Measurements from ENCODE around the gene ADRB1. TPM values are rescaled to one million over a fixed set of nuclear protein-coding genes. Genes with fewer than 3 reads are reported as not detected.

Gene ADRB1
- total RNA-seq, 5 donors from 2014 or later (not counting 1 experiment from before 2014, with no cell fraction given), result 0.09 to 0.90 (median 0.30) TPM

DNA sequence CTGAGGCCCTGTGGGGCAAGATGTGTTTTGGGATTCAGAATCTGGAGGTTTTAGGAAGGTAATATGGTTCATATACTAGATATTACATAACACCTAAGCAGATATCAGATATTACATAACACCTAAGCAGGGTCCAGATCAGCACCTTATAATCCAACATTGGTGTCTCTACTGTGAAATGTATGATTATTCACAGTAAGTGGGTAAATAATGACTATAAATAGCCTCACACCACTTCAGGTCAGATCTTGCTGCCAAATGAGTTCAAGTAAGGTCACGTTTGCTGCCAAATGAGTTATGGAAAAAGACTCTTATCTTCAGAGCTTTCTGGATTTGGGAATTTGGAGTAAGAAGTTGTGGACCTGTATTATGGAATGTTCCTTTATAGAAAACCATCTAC, 14.6 kb downstream of the ADRB1 start:
- Mint-ChIP-seq H3K27ac (no peak overlapping the region), H3K27me3 (peaks cover 11 to 14% of the 10 kb centered on the region in 2 donors), H3K36me3 (no peaks in the 10 kb centered on the region), H3K9me3 (no peaks in the 10 kb centered on the region), H3K4me3 (no peak overlapping the region), H3K4me1 (peaks cover 0 to 6% (median 1%) of the 10 kb centered on the region in 3 donors)
- Histone ChIP-seq H3K4me3 (ENCODE audit: control insufficient read depth in 1 of 2, extremely low read depth in 1 of 2, low read length in 1 of 2) (no peak overlapping the region), H3K4me1 (ENCODE audit: control insufficient read depth in 1 of 2, extremely low read depth in 1 of 2, insufficient read depth in 2 of 2, low read length in 2 of 2) (peaks cover 0 to 13% of the 10 kb centered on the region in 2 experiments), H3K9me3 (no peaks in the 10 kb centered on the region), H3K27me3 (replicated peaks in 1 of 2; ENCODE audit: control insufficient read depth in 2 of 2, extremely low read depth in 1 of 2, insufficient read depth in 2 of 2, low read length in 1 of 2) (peaks cover 0 to 13% of the 10 kb centered on the region in 2 experiments), H3K36me3 (ENCODE audit: control insufficient read depth in 2 of 2, extremely low read depth in 1 of 2, insufficient read depth in 1 of 2, low read length in 1 of 2) (no peaks in the 10 kb centered on the region), H3K27ac (ENCODE audit: low read length) (no peak overlapping the region)
- ATAC-seq (replicated peaks in 1 of 4) (no peak), DNase-seq (no peak)
- CTCF ChIA-PET, result interaction anchor here in 1 of 2 donors (0.6 kb wide), 1 partner anchor 262 kb away, joined by 3 read pairs; no protein-coding TSS in a partner anchor
- POLR2A ChIA-PET, result no interaction called here
- WGBS (ENCODE audit: insufficient coverage), result no CpG with 5 or more reads among the region's 1 CpG

DNA sequence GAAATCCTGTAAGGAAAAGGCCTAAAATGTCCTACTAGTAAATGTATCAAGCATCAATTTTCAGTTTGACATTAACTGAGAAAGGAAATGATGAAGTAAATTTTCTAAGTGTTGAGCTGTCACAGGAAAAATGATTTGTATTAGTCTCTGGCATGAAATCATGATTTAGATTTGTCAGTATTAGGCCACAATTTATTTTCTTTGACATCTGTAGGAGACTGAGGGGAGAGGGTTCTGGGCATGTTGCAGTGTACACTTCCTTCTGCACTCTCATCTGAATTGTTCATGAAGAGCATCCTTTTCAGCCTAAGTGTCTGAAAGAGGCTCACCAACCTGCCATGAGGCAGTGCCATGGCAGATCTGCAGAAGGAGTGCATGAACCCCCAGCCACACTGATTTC, 15.9 kb downstream of the ADRB1 start:
- peaks cover 0 to 5% of the 10 kb centered on the region in 2 experiments for H3K27me3 ChIP-seq (replicated peaks in 1 of 2; ENCODE audit: control insufficient read depth in 2 of 2, extremely low read depth in 1 of 2, insufficient read depth in 2 of 2, low read length in 1 of 2)
- ATAC-seq (replicated peaks in 1 of 4), result no peak
- H3K36me3 ChIP-seq (ENCODE audit: control insufficient read depth in 2 of 2, extremely low read depth in 1 of 2, insufficient read depth in 1 of 2, low read length in 1 of 2), result no peaks in the 10 kb centered on the region
- no peak overlapping the region for H3K4me3 Mint-ChIP-seq
- CTCF ChIA-PET, result no interaction called here
- H3K27ac ChIP-seq (ENCODE audit: low read length), result no peak overlapping the region
- H3K4me1 Mint-ChIP-seq, result peaks cover 0 to 6% (median 1%) of the 10 kb centered on the region in 3 donors
- POLR2A ChIA-PET, result interaction anchor here in 1 of 2 donors (0.6 kb wide), 2 partner anchors 9 to 13 kb away, joined by 3 to 7 read pairs; no protein-coding TSS in a partner anchor
- H3K4me1 ChIP-seq (ENCODE audit: control insufficient read depth in 1 of 2, extremely low read depth in 1 of 2, insufficient read depth in 2 of 2, low read length in 2 of 2), result peaks cover 0 to 13% of the 10 kb centered on the region in 2 experiments
- H3K9me3 ChIP-seq, result no peaks in the 10 kb centered on the region
- H3K9me3 Mint-ChIP-seq, result no peaks in the 10 kb centered on the region
- peaks cover 3 to 7% of the 10 kb centered on the region in 2 donors for H3K27me3 Mint-ChIP-seq
- H3K36me3 Mint-ChIP-seq, result no peaks in the 10 kb centered on the region
- no peak overlapping the region for H3K4me3 ChIP-seq (ENCODE audit: control insufficient read depth in 1 of 2, extremely low read depth in 1 of 2, low read length in 1 of 2)
- no peak for DNase-seq
- H3K27ac Mint-ChIP-seq, result no peak overlapping the region

DNA sequence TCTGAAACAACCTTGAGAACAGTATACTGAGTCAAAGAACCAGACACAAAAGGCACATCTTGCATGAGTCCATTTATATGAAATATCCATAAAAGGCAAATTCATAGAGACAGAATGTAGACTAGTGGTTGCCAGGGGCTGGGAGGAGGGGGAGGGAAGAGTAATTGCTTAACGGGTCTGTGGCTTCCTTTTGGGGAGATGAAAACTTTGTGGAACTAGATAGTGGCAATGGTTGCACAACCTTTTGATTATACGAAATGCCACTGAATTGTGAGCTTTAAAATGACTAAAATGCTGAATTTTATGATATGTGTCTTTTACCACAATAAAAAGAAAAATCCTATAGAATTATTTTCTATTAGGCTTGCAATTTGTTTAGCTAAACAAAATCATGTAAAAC, 16.8 kb downstream of the ADRB1 start:
- peaks cover 0 to 5% of the 10 kb centered on the region in 2 experiments for H3K27me3 ChIP-seq (replicated peaks in 1 of 2; ENCODE audit: control insufficient read depth in 2 of 2, extremely low read depth in 1 of 2, insufficient read depth in 2 of 2, low read length in 1 of 2)
- H3K27ac ChIP-seq (ENCODE audit: low read length), result no peak overlapping the region
- no peak for DNase-seq
- ChIA-PET POLR2A (interaction anchor here in 1 of 2 donors (0.6 kb wide), 1 partner anchor 772 kb away, joined by 5 read pairs; no protein-coding TSS in a partner anchor), CTCF (interaction anchor here in 1 of 2 donors (0.5 to 0.6 kb wide), 2 partner anchors 10 to 75 kb away, joined by 3 to 10 read pairs; no protein-coding TSS in a partner anchor)
- H3K4me1 ChIP-seq (ENCODE audit: control insufficient read depth in 1 of 2, extremely low read depth in 1 of 2, insufficient read depth in 2 of 2, low read length in 2 of 2), result peaks cover 0 to 13% of the 10 kb centered on the region in 2 experiments
- no peak for ATAC-seq (replicated peaks in 1 of 4)
- H3K9me3 ChIP-seq, result no peaks in the 10 kb centered on the region
- H3K4me3 ChIP-seq (ENCODE audit: control insufficient read depth in 1 of 2, extremely low read depth in 1 of 2, low read length in 1 of 2), result no peak overlapping the region
- H3K9me3 Mint-ChIP-seq, result no peaks in the 10 kb centered on the region
- H3K27ac Mint-ChIP-seq, result no peak overlapping the region
- H3K4me3 Mint-ChIP-seq, result no peak overlapping the region
- 20% methylated on average over 1 of the region's 2 CpGs for WGBS (ENCODE audit: insufficient coverage)
- peaks cover 3 to 6% of the 10 kb centered on the region in 2 donors for H3K27me3 Mint-ChIP-seq
- peaks cover 0 to 6% (median 1%) of the 10 kb centered on the region in 3 donors for H3K4me1 Mint-ChIP-seq
- no peaks in the 10 kb centered on the region for H3K36me3 ChIP-seq (ENCODE audit: control insufficient read depth in 2 of 2, extremely low read depth in 1 of 2, insufficient read depth in 1 of 2, low read length in 1 of 2)
- no peaks in the 10 kb centered on the region for H3K36me3 Mint-ChIP-seq

DNA sequence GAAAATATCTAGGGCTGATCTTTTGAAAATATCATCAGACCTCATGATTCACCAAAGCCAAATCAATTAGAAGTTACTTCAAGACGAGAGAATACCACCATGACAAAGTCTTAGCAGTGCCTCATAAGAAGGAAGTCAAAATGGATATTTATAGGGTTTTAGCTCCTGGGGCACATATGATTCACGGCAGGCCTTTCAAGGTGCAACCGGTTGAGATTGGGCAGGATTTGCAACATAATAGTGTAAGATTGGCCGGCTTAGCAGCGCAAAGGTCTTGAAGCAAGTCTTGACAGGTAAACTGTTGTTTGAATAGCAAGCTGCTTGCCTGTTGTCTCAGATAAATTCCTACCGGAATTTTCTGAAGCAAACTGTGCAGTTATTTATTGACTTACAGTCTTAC, 17.5 kb downstream of the ADRB1 start:
- no peaks in the 10 kb centered on the region for H3K9me3 Mint-ChIP-seq
- H3K36me3 Mint-ChIP-seq, result no peaks in the 10 kb centered on the region
- Histone ChIP-seq H3K27me3 (replicated peaks in 1 of 2; ENCODE audit: control insufficient read depth in 2 of 2, extremely low read depth in 1 of 2, insufficient read depth in 2 of 2, low read length in 1 of 2) (peaks cover 0 to 5% of the 10 kb centered on the region in 2 experiments), H3K4me3 (ENCODE audit: control insufficient read depth in 1 of 2, extremely low read depth in 1 of 2, low read length in 1 of 2) (no peak overlapping the region), H3K4me1 (ENCODE audit: control insufficient read depth in 1 of 2, extremely low read depth in 1 of 2, insufficient read depth in 2 of 2, low read length in 2 of 2) (peaks cover 0 to 13% of the 10 kb centered on the region in 2 experiments), H3K36me3 (ENCODE audit: control insufficient read depth in 2 of 2, extremely low read depth in 1 of 2, insufficient read depth in 1 of 2, low read length in 1 of 2) (no peaks in the 10 kb centered on the region), H3K9me3 (no peaks in the 10 kb centered on the region), H3K27ac (ENCODE audit: low read length) (no peak overlapping the region)
- peaks cover 0 to 6% (median 1%) of the 10 kb centered on the region in 3 donors for H3K4me1 Mint-ChIP-seq
- no peak for DNase-seq
- no peak for ATAC-seq (replicated peaks in 1 of 4)
- ChIA-PET POLR2A (no interaction called here), CTCF (no interaction called here)
- WGBS (ENCODE audit: insufficient coverage), result 78% methylated on average over 5 of the region's 6 CpGs
- H3K27me3 Mint-ChIP-seq, result peaks cover 3 to 8% of the 10 kb centered on the region in 2 donors
- H3K27ac Mint-ChIP-seq, result no peak overlapping the region
- no peak overlapping the region for H3K4me3 Mint-ChIP-seq

DNA sequence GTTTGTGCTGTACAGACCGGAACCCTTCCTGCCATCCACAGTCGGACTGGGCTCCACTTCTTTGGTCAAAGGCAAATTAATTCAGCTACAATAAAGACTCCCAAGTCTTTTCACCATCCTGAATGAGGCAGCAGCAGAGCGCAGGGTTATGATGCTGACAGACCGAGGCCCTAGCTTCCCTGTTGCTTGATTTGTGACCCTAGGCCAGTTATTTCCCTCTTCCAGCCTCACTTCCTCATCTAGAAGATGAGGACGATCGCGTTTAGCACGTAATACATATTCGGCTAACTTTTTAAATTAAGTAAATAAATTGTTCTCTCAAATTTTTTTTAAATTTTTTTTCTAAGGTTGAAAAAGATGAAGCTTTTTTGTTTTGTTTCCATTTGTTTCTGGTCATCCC, 18.1 kb downstream of the ADRB1 start:
- Mint-ChIP-seq H3K27me3 (peaks cover 3 to 8% of the 10 kb centered on the region in 2 donors), H3K27ac (no peak overlapping the region), H3K9me3 (no peaks in the 10 kb centered on the region), H3K4me1 (peaks cover 0 to 6% (median 1%) of the 10 kb centered on the region in 3 donors), H3K4me3 (no peak overlapping the region), H3K36me3 (no peaks in the 10 kb centered on the region)
- WGBS (ENCODE audit: insufficient coverage), result 100% methylated on average over 1 of the region's 9 CpGs
- Histone ChIP-seq H3K27me3 (replicated peaks in 1 of 2; ENCODE audit: control insufficient read depth in 2 of 2, extremely low read depth in 1 of 2, insufficient read depth in 2 of 2, low read length in 1 of 2) (peaks cover 0 to 5% of the 10 kb centered on the region in 2 experiments), H3K27ac (ENCODE audit: low read length) (no peak overlapping the region), H3K4me3 (ENCODE audit: control insufficient read depth in 1 of 2, extremely low read depth in 1 of 2, low read length in 1 of 2) (no peak overlapping the region), H3K36me3 (ENCODE audit: control insufficient read depth in 2 of 2, extremely low read depth in 1 of 2, insufficient read depth in 1 of 2, low read length in 1 of 2) (no peaks in the 10 kb centered on the region), H3K9me3 (no peaks in the 10 kb centered on the region), H3K4me1 (ENCODE audit: control insufficient read depth in 1 of 2, extremely low read depth in 1 of 2, insufficient read depth in 2 of 2, low read length in 2 of 2) (peaks cover 0 to 13% of the 10 kb centered on the region in 2 experiments)
- DNase-seq (no peak), ATAC-seq (replicated peaks in 1 of 4) (no peak)
- ChIA-PET POLR2A (interaction anchor here in 1 of 2 donors (0.7 kb wide), 1 partner anchor 12 kb away, joined by 5 read pairs; no protein-coding TSS in a partner anchor), CTCF (no interaction called here)

DNA sequence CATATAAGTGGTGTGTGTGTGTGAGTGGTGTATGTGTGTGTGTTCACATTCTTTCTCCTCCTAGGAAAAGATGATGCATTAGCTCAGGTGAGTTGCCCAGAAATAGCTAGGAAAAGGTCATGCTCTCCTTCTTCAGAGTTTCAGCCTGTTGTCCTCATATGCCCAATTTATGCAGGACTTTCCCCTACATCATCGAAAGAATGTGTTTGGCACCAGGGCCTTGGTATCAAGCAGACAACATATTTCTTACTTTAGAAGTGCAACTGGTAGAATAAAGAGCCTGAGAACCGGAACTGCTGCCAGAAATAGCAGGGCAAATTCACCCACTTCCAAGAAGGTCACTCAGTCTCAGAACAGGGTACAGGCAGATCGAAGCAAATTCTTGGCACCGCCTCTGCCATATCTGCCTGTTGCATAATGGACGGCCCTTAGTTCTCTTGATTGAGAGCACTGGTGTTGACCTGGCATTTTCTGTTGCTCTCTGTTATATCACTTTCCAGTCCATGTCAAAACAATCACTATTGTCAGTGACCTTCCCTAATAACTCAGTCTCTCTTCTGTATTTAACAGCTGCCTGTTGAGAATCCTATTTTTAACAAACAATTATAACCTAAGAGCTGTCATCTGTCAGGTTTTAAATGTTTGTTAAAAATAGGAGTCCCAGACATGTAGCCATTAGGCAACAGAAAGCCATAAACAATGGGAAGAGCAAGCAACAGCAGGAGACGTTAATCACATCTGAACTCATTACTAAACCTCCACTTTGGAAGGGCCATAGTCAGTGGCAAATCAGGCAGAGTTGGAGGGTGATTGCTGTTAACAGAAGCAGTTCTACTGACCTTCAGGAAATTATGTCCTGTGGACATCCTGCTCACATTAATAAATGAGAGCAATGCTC, 20.7 kb downstream of the ADRB1 start:
- peaks cover 3 to 8% of the 10 kb centered on the region in 2 donors for H3K27me3 Mint-ChIP-seq
- peaks cover 0 to 14% of the 10 kb centered on the region in 2 experiments for H3K4me1 ChIP-seq (ENCODE audit: control insufficient read depth in 1 of 2, extremely low read depth in 1 of 2, insufficient read depth in 2 of 2, low read length in 2 of 2)
- H3K4me3 ChIP-seq (ENCODE audit: control insufficient read depth in 1 of 2, extremely low read depth in 1 of 2, low read length in 1 of 2), result no peak overlapping the region
- ATAC-seq (replicated peaks in 1 of 4) (no peak), DNase-seq (no peak)
- 95% methylated on average over 5 of the region's 6 CpGs for WGBS (ENCODE audit: insufficient coverage)
- no peaks in the 10 kb centered on the region for H3K9me3 Mint-ChIP-seq
- H3K36me3 Mint-ChIP-seq, result no peaks in the 10 kb centered on the region
- ChIA-PET POLR2A (no interaction called here), CTCF (no interaction called here)
- peaks cover 10 to 17% (median 12%) of the 10 kb centered on the region in 3 donors for H3K4me1 Mint-ChIP-seq
- no peaks in the 10 kb centered on the region for H3K9me3 ChIP-seq
- H3K27ac Mint-ChIP-seq, result no peak overlapping the region
- no peak overlapping the region for H3K27ac ChIP-seq (ENCODE audit: low read length)
- peaks cover 0 to 5% of the 10 kb centered on the region in 2 experiments for H3K27me3 ChIP-seq (replicated peaks in 1 of 2; ENCODE audit: control insufficient read depth in 2 of 2, extremely low read depth in 1 of 2, insufficient read depth in 2 of 2, low read length in 1 of 2)
- H3K4me3 Mint-ChIP-seq, result no peak overlapping the region
- no peaks in the 10 kb centered on the region for H3K36me3 ChIP-seq (ENCODE audit: control insufficient read depth in 2 of 2, extremely low read depth in 1 of 2, insufficient read depth in 1 of 2, low read length in 1 of 2)
